Measurements from ENCODE around the gene SDK1. TPM values are rescaled to one million over a fixed set of nuclear protein-coding genes. Genes with fewer than 3 reads are reported as not detected.

The SDK1 gene
- total RNA-seq, 4 donors from 2014 or later: 3.7 to 80.9 (median 13.1) TPM

- no peak overlapping the region for H3K27ac ChIP-seq
- no peaks in the 10 kb centered on the region for H3K27me3 ChIP-seq
- no peak overlapping the region for H3K4me3 ChIP-seq
- H3K36me3 ChIP-seq: no peaks in the 10 kb centered on the region
- DNase-seq: no peak
- no peak for TF ChIP-seq POLR2A (IDR thresholded peaks at IDR 0.05)
- TF ChIP-seq CTCF (IDR thresholded peaks at IDR 0.05): no peak
- H3K4me1 ChIP-seq: no peaks in the 10 kb centered on the region
- H3K9me3 ChIP-seq: peaks cover 0 to 6% (median 3%) of the 10 kb centered on the region in 4 donors
These were observed 944.9 kb downstream of the SDK1 start for GRCh38 chr7:4245866-4246470.

- no peaks in the 10 kb centered on the region for H3K27me3 ChIP-seq
- DNase-seq: no peak
- H3K4me3 ChIP-seq: no peak overlapping the region
- H3K27ac ChIP-seq: no peak overlapping the region
- peaks cover 0 to 7% (median 3%) of the 10 kb centered on the region in 4 donors for H3K9me3 ChIP-seq
- no peaks in the 10 kb centered on the region for H3K4me1 ChIP-seq
- TF ChIP-seq CTCF (IDR thresholded peaks at IDR 0.05) (no peak), POLR2A (IDR thresholded peaks at IDR 0.05) (no peak)
- no peaks in the 10 kb centered on the region for H3K36me3 ChIP-seq
These were observed 945.5 kb downstream of the SDK1 start for GRCh38 chr7:4246536-4246935.

- Histone ChIP-seq H3K27ac (no peak overlapping the region), H3K27me3 (no peaks in the 10 kb centered on the region), H3K4me1 (no peaks in the 10 kb centered on the region), H3K4me3 (no peak overlapping the region), H3K9me3 (peaks cover 0 to 8% (median 3%) of the 10 kb centered on the region in 4 donors), H3K36me3 (no peaks in the 10 kb centered on the region)
- TF ChIP-seq CTCF (IDR thresholded peaks at IDR 0.05) (no peak), POLR2A (IDR thresholded peaks at IDR 0.05) (no peak)
- DNase-seq: no peak
These were observed 946.2 kb downstream of the SDK1 start for GRCh38 chr7:4247106-4247876.

GRCh38 chr7:4248295-4248694 lies 947.2 kb downstream of the SDK1 start:
- no peaks in the 10 kb centered on the region for H3K27me3 ChIP-seq
- TF ChIP-seq CTCF (IDR thresholded peaks at IDR 0.05) (no peak), POLR2A (IDR thresholded peaks at IDR 0.05) (no peak)
- H3K9me3 ChIP-seq: peaks cover 0 to 8% (median 3%) of the 10 kb centered on the region in 4 donors
- H3K4me3 ChIP-seq: no peak overlapping the region
- H3K4me1 ChIP-seq: no peaks in the 10 kb centered on the region
- DNase-seq: no peak
- no peak overlapping the region for H3K27ac ChIP-seq
- H3K36me3 ChIP-seq: no peaks in the 10 kb centered on the region

- TF ChIP-seq POLR2A (IDR thresholded peaks at IDR 0.05): no peak
- TF ChIP-seq CTCF (IDR thresholded peaks at IDR 0.05): no peak
- Histone ChIP-seq H3K4me1 (no peaks in the 10 kb centered on the region), H3K27me3 (no peaks in the 10 kb centered on the region), H3K4me3 (no peak overlapping the region), H3K36me3 (no peaks in the 10 kb centered on the region), H3K27ac (no peak overlapping the region), H3K9me3 (peaks cover 0 to 7% (median 3%) of the 10 kb centered on the region in 4 donors)
- no peak for DNase-seq
These were observed 948.2 kb downstream of the SDK1 start for GRCh38 chr7:4249241-4249640.
